ENCODE measurements around the gene TFPI2.

TFPI2 gene

GRCh38 chr7:93894966-93895640 lies 4.5 kb upstream of the TFPI2 start:
- no peak overlapping the region for H3K4me3 ChIP-seq (ENCODE audit: low read depth, low read length)
- DNase-seq, result no peak
- TF ChIP-seq CTCF (IDR thresholded peaks at IDR 0.05; ENCODE audit: low read depth, low read length), result no peak

GRCh38 chr7:93894426-93894825 lies 3.9 kb upstream of the TFPI2 start:
- no peak for TF ChIP-seq CTCF (IDR thresholded peaks at IDR 0.05; ENCODE audit: low read depth, low read length)

More at GRCh38 chr7:93894966-93895640, 4.5 kb upstream of the TFPI2 start:
- Histone ChIP-seq H3K27me3 (peaks cover 18% of the 10 kb centered on the region), H3K9me3 (no peaks in the 10 kb centered on the region; the same call in 1 of the 2 replicates), H3K36me3 (no peaks in the 10 kb centered on the region), H3K4me1 (no peaks in the 10 kb centered on the region)

DNA sequence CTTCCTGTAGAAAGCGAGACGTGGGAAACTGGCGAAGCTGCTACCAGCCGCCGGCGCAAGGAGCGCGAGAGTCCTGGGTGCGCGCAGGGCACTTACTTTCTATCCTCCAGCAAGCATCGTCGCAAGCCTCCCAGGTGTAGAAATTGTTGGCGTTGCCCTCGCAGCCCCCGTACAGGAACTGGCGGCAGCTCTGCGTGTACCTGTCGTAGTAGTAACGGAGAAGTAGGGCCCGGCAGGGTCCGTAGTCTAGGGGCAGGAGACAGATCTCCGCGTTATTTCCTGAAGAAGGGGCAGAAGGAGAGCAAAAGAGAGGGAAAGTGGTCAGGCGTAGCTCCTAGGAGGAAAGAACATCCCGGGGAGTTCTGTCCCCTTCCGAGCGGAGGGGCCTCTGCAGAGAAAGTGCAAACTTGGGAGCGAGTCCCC lies 501 bp downstream of the TFPI2 start:
- H3K4me3 ChIP-seq (ENCODE audit: low read depth, low read length), result no peak overlapping the region
- H3K9me3 ChIP-seq, result no peaks in the 10 kb centered on the region; the same call in 1 of the 2 replicates
- H3K27me3 ChIP-seq, result peaks cover 39% of the 10 kb centered on the region
- TF ChIP-seq CTCF (IDR thresholded peaks at IDR 0.05; ENCODE audit: low read depth, low read length), result no peak
- H3K36me3 ChIP-seq, result no peaks in the 10 kb centered on the region
- peak; percentile 6 for DNase-seq
- no peaks in the 10 kb centered on the region for H3K4me1 ChIP-seq

More at GRCh38 chr7:93894426-93894825, 3.9 kb upstream of the TFPI2 start:
- no peaks in the 10 kb centered on the region for H3K4me1 ChIP-seq
- H3K36me3 ChIP-seq, result no peaks in the 10 kb centered on the region
- H3K4me3 ChIP-seq (ENCODE audit: low read depth, low read length), result no peak overlapping the region
- no peak for DNase-seq
- peaks cover 24% of the 10 kb centered on the region for H3K27me3 ChIP-seq
- H3K9me3 ChIP-seq, result no peaks in the 10 kb centered on the region; the same call in 1 of the 2 replicates

- H3K27me3 ChIP-seq, result peaks cover 39% of the 10 kb centered on the region
- no peak overlapping the region for H3K4me3 ChIP-seq (ENCODE audit: low read depth, low read length)
- no peak for DNase-seq
- no peaks in the 10 kb centered on the region for H3K36me3 ChIP-seq
- no peaks in the 10 kb centered on the region; the same call in 1 of the 2 replicates for H3K9me3 ChIP-seq
- H3K4me1 ChIP-seq, result no peaks in the 10 kb centered on the region
- no peak for TF ChIP-seq CTCF (IDR thresholded peaks at IDR 0.05; ENCODE audit: low read depth, low read length)
Measured at GRCh38 chr7:93889261-93889660, 1.3 kb downstream of the TFPI2 start.

DNA sequence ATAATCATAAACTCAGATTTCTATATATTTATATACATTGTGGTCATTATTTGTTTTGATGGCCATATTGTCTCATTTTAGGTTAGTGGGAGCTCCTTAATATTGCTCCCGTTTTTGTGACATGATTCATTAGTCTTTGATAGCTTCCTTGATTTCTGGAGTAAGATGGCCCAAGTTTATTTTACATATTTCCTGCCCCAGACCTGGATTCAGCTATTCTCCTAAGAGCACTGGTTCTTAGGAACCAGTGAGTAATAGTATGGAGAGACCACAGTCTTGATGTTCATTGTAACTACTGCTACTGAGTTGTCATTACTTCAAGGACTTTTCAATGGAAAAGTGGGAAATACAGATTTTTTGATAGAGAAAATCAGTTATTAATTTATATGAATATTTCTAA lies 6.0 kb downstream of the TFPI2 start:
- no peaks in the 10 kb centered on the region for H3K36me3 ChIP-seq
- peaks cover 15% of the 10 kb centered on the region for H3K27me3 ChIP-seq

More for the DNA sequence above, 6.0 kb downstream of the TFPI2 start:
- no peak overlapping the region for H3K4me3 ChIP-seq (ENCODE audit: low read depth, low read length)
- no peak for TF ChIP-seq CTCF (IDR thresholded peaks at IDR 0.05; ENCODE audit: low read depth, low read length)
- H3K9me3 ChIP-seq, result no peaks in the 10 kb centered on the region
- DNase-seq, result no peak
- H3K4me1 ChIP-seq, result no peaks in the 10 kb centered on the region
